Neural progenitor cell (in vitro differentiated cells): Measurements from ENCODE around the gene CDCP1. TPM values are rescaled to one million over a fixed set of nuclear protein-coding genes. Genes with fewer than 3 reads are reported as not detected.

Experiments used
- DNase-seq: peaks from one replicate; pipeline ENCODE4 v3.0.0-alpha.2; 2016; ENCODE audit warnings: low spot score
- H2AFZ ChIP-seq: fragments of 200-600 bp; sonication (generic); replicated peaks from 2 replicates; pipeline ENCODE4 v1.6.1; 2016; ENCODE audit warnings: antibody characterized with exemption
- H3F3A ChIP-seq: fragments of 200-600 bp; sonication (generic); 2 replicates; pipeline ENCODE4 v1.6.1; 2016; ENCODE audit warnings: antibody characterized with exemption, low read depth
- H3K27ac ChIP-seq: fragments of 200-600 bp; sonication (generic); 2 replicates; pipeline ENCODE4 v1.5.1; 2016; ENCODE audit warnings: mild to moderate bottlenecking
- H3K27me3 ChIP-seq: fragments of 200-600 bp; sonication (generic); 2 replicates; pipeline ENCODE4 v1.6.1; 2016; ENCODE audit warnings: mild to moderate bottlenecking, moderate library complexity
- H3K36me3 ChIP-seq: fragments of 200-600 bp; sonication (generic); 2 replicates; pipeline ENCODE4 v1.5.1; 2016
- H3K4me1 ChIP-seq: fragments of 200-600 bp; sonication (generic); 2 replicates; pipeline ENCODE4 v1.6.1; 2016; ENCODE audit warnings: mixed run types
- H3K4me2 ChIP-seq: fragments of 200-600 bp; sonication (generic); 2 replicates; pipeline ENCODE4 v1.6.1; 2016
- H3K4me3 ChIP-seq: fragments of 200-600 bp; sonication (generic); 2 replicates; pipeline ENCODE4 v1.5.1; 2016
- H3K79me2 ChIP-seq: fragments of 200-600 bp; sonication (generic); 2 replicates; pipeline ENCODE4 v1.6.1; 2016; ENCODE audit warnings: low read depth
- H3K9ac ChIP-seq: fragments of 200-600 bp; sonication (generic); 2 replicates; pipeline ENCODE4 v1.6.1; 2016
- H3K9me3 ChIP-seq: fragments of 200-600 bp; sonication (generic); 2 replicates; pipeline ENCODE4 v1.5.1; 2016; ENCODE audit warnings: low read depth
- H4K20me1 ChIP-seq: fragments of 200-600 bp; sonication (generic); 2 replicates; pipeline ENCODE4 v1.6.1; 2016; ENCODE audit warnings: low read depth
- H3K27ac Mint-ChIP-seq: 3 replicates; pipeline ENCODE4 v1.8.0; 2021; ENCODE audit warnings: mixed read lengths
- H3K27me3 Mint-ChIP-seq: 2 replicates; pipeline ENCODE4 v1.8.0; 2022; ENCODE audit warnings: low read depth, mild to moderate bottlenecking, inconsistent platforms, moderate library complexity, mixed read lengths; ENCODE audit not compliant: insufficient read depth
- H3K36me3 Mint-ChIP-seq: 3 replicates; pipeline ENCODE4 v1.8.0; 2021; ENCODE audit warnings: mixed read lengths
- H3K4me1 Mint-ChIP-seq: 3 replicates; pipeline ENCODE4 v1.8.0; 2021; ENCODE audit warnings: mixed read lengths
- H3K4me3 Mint-ChIP-seq: 3 replicates; pipeline ENCODE4 v1.8.0; 2021; ENCODE audit warnings: mild to moderate bottlenecking, moderate library complexity, mixed read lengths
- H3K9me3 Mint-ChIP-seq: 3 replicates; pipeline ENCODE4 v1.8.0; 2020; ENCODE audit warnings: mixed read lengths
- CTCF ChIP-seq: fragments of 200-600 bp; sonication (generic); IDR thresholded peaks from 2 replicates; pipeline ENCODE4 v1.5.1; 2017; ENCODE audit warnings: antibody characterized with exemption, mild to moderate bottlenecking
- EZH2 ChIP-seq: fragments of 200-600 bp; sonication (generic); IDR thresholded peaks from 2 replicates; pipeline ENCODE4 v1.6.1; 2017; ENCODE audit warnings: antibody characterized with exemption, mild to moderate bottlenecking, moderate library complexity
- EZH2phosphoT487 ChIP-seq: fragments of 200-600 bp; sonication (generic); IDR thresholded peaks from 2 replicates; pipeline ENCODE4 v1.6.1; 2017; ENCODE audit warnings: antibody characterized with exemption
- total RNA-seq: library from RNA; depleted of rRNA; stranded (reverse); fragments of >200 nt; gene quantifications from 2 replicates; pipeline ENCODE4 v1.2.3, GENCODE V29; 2015; ENCODE audit warnings: low replicate concordance

Gene CDCP1
- total RNA-seq, 1 donor from 2014 or later: 0.24 TPM

- peaks cover 17% of the 10 kb centered on the region for H3K4me1 Mint-ChIP-seq
- no peaks in the 10 kb centered on the region for H4K20me1 ChIP-seq
- H3K27me3 Mint-ChIP-seq: peaks cover 8% of the 10 kb centered on the region
- no peak overlapping the region for H3K4me3 Mint-ChIP-seq
- no peak overlapping the region for H2AFZ ChIP-seq
- no peak overlapping the region for H3K27ac Mint-ChIP-seq
- H3K27ac ChIP-seq: no peak overlapping the region
- H3K27me3 ChIP-seq: no peaks in the 10 kb centered on the region
- peaks cover 1% of the 10 kb centered on the region for H3K36me3 Mint-ChIP-seq
- H3K9me3 Mint-ChIP-seq: peaks cover 2% of the 10 kb centered on the region
- H3K36me3 ChIP-seq: no peaks in the 10 kb centered on the region
- H3K4me3 ChIP-seq: no peak overlapping the region
- no peaks in the 10 kb centered on the region for H3K9me3 ChIP-seq
- DNase-seq: no peak
- no peak overlapping the region for H3K4me2 ChIP-seq
- no peaks in the 10 kb centered on the region for H3K79me2 ChIP-seq
- H3K4me1 ChIP-seq: no peaks in the 10 kb centered on the region
- no peak overlapping the region for H3K9ac ChIP-seq
- TF ChIP-seq EZH2: no peak
- no peak for TF ChIP-seq EZH2phosphoT487
- TF ChIP-seq CTCF: no peak
- H3F3A ChIP-seq: no peaks in the 10 kb centered on the region
Measured at GRCh38 chr3:45106874-45107273, 39.3 kb downstream of the CDCP1 start.

GRCh38 chr3:45105855-45106671 lies 40.1 kb downstream of the CDCP1 start:
- H3K9me3 Mint-ChIP-seq: peaks cover 2% of the 10 kb centered on the region
- Histone ChIP-seq H3F3A (no peaks in the 10 kb centered on the region), H3K36me3 (no peaks in the 10 kb centered on the region), H4K20me1 (no peaks in the 10 kb centered on the region), H3K27me3 (no peaks in the 10 kb centered on the region), H3K4me2 (no peak overlapping the region), H3K9ac (no peak overlapping the region), H2AFZ (no peak overlapping the region), H3K79me2 (no peaks in the 10 kb centered on the region), H3K9me3 (no peaks in the 10 kb centered on the region), H3K4me1 (no peaks in the 10 kb centered on the region), H3K27ac (no peak overlapping the region), H3K4me3 (no peak overlapping the region)
- DNase-seq: no peak
- peak overlapping the region; percentile 82 for H3K27ac Mint-ChIP-seq
- H3K4me1 Mint-ChIP-seq: peaks cover 17% of the 10 kb centered on the region
- H3K4me3 Mint-ChIP-seq: no peak overlapping the region
- peaks cover 5% of the 10 kb centered on the region for H3K27me3 Mint-ChIP-seq
- H3K36me3 Mint-ChIP-seq: peaks cover 1% of the 10 kb centered on the region
- TF ChIP-seq CTCF (no peak), EZH2 (no peak), EZH2phosphoT487 (no peak)

- DNase-seq: no peak
- H3F3A ChIP-seq: no peaks in the 10 kb centered on the region
- no peak overlapping the region for H3K4me3 ChIP-seq
- no peaks in the 10 kb centered on the region for H3K27me3 ChIP-seq
- Mint-ChIP-seq H3K9me3 (peaks cover 2% of the 10 kb centered on the region), H3K4me3 (no peak overlapping the region), H3K27ac (no peak overlapping the region), H3K27me3 (peaks cover 5% of the 10 kb centered on the region), H3K4me1 (peaks cover 14% of the 10 kb centered on the region), H3K36me3 (peaks cover 1% of the 10 kb centered on the region)
- H2AFZ ChIP-seq: no peak overlapping the region
- no peak overlapping the region for H3K27ac ChIP-seq
- no peak for TF ChIP-seq CTCF
- TF ChIP-seq EZH2: no peak
- no peak for TF ChIP-seq EZH2phosphoT487
- H3K4me2 ChIP-seq: no peak overlapping the region
- H3K9me3 ChIP-seq: no peaks in the 10 kb centered on the region
- H3K4me1 ChIP-seq: no peaks in the 10 kb centered on the region
- H3K36me3 ChIP-seq: no peaks in the 10 kb centered on the region
- no peaks in the 10 kb centered on the region for H3K79me2 ChIP-seq
- H4K20me1 ChIP-seq: no peaks in the 10 kb centered on the region
- H3K9ac ChIP-seq: no peak overlapping the region
Measured at GRCh38 chr3:45104715-45105711, 41.2 kb downstream of the CDCP1 start.
